NCI-H226 (cell line): ENCODE measurements around the gene IFT57.
"Not testable (repeated sequence)": the region's sequence is repeated elsewhere in the genome, so short reads cannot be mapped to it uniquely, and the experiment has no call there.

ENCODE experiments used
- DNase-seq: peaks from one replicate; pipeline ENCODE4 v3.0.0-alpha.2; 2015

IFT57 gene

GRCh38 chr3:108157273-108157672, 65.0 kb downstream of the IFT57 start:
- DNase-seq: peak; percentile 18

GRCh38 chr3:108156312-108156853, 65.8 kb downstream of the IFT57 start:
- DNase-seq: no peak

- not testable (repeated sequence) for DNase-seq
Observed at GRCh38 chr3:108155642-108156041, 66.6 kb downstream of the IFT57 start.

- DNase-seq: peak; percentile 95
Observed at GRCh38 chr3:108153451-108153981, 68.7 kb downstream of the IFT57 start.

GRCh38 chr3:108152274-108152673, 70.0 kb downstream of the IFT57 start:
- no peak for DNase-seq

GRCh38 chr3:108150200-108150599, 72.0 kb downstream of the IFT57 start:
- DNase-seq: no peak

DNA sequence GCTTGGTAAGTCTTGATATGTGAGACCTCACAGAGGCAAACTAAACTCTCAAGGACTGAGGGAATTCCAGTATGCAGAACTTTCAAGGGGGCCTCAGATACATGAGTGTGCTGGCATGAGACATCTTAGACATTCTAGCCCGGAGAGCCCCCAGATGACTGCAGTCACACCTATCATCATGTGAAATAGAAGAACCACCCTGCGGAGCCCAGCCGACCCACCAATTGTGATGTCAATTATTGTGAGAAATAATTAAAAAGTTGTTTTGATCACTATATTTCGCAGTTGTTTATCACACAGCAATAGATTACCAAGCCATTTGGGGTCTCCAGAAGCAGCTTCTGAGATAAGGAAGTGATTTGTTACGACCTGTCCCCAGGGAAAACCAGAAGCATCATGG, 76.1 kb downstream of the IFT57 start:
- no peak for DNase-seq

- DNase-seq: no peak
Observed at GRCh38 chr3:108145578-108145977, 76.6 kb downstream of the IFT57 start.

DNA sequence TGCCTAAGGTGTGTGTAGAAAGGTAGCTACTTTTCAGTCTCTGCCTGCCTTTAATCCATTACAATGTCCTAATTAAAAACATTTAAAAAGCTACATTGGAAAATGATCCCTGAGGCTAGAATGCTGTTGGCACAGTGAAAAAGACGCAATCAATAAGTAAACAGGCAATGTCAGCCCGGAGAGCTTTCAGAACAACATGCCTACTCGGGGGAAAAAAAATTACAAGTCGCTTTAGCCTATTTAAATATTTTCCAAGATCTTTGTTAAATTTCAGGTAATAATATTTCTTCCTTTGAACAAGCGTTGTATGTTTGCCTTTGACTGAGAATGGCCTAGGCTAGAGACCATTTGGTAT, 84.8 kb downstream of the IFT57 start:
- no peak for DNase-seq

- no peak for DNase-seq
Observed at GRCh38 chr3:108136561-108137459, 85.4 kb downstream of the IFT57 start.

GRCh38 chr3:108134555-108134880, 87.7 kb downstream of the IFT57 start:
- no peak for DNase-seq

DNA sequence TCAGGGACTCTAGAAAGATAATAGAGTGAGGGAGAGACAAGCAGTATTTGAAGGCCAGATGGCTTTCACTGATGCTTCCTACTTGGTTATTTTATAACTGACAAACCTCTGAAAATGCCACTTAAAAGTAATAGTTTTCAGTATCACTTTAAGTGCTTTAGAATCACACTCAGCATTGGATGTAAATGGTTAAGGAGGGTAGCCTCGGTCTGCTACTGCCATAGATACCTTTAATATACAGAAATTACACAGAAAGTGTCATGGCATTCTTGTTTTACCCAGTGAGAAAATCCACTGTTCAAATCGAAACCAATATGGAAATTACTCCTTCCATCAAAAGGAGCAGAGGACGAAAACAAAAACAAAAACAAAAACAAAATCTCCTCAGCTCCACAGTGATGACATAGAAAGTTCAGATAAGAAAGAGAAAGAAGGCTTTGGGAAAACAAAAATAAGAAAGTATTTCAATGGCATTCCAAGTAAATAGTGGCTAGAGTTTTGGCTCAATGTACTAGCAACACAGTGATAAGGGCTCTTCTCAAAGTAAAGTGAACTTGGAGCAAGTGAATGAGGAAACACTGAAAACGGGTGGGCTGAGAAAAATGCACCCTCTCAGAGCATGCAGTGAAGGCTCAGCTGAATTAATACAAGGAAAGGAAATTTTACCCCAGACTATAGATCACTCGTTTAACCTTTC, 88.2 kb downstream of the IFT57 start:
- no peak for DNase-seq

DNA sequence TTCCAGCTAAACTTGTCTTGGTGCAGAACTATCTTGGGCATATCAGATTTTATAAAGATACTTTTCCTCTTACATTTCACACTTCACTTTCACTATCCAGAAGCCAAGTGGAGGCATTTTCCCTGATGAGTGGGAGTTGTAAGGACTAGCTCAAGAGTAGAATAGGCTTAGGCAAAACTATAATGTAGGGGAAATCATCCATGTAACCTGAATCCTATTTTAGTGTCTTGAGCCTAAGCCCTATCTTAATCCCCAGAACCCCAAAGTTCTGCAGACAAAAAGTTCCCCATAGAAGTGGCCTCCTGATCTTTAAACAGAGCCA, 89.2 kb downstream of the IFT57 start:
- peak; percentile 54 for DNase-seq

DNA sequence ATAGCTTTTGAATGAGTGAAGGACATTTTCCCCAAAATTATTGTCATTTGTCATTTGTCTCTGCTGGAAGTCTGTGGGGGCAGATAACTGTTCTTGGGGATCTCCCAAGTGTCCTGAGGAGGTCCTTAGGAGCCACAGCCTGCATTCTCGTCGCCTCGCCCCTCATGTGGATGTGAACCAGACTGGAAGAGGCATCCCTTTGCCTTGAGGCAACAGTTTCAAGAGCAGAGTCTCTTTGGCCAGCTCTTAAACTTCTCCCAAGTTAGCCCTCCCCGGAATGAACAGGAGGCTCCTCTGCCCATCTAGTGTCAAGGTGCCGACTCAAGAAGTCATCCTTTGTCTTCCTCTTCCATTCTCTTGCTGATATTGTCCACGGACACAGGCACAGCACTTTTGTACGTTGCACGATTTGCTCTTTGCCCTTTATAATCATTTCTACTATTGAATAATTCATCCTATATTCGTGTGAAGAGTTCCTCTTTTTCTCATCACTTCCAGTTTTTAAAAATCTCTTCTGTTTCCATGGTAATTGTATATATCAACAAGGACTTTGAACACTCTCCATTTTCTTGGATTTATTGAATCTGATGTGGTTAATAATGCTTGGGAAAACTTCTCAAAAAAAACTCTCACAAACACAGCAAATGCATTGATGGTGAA, 90.6 kb downstream of the IFT57 start:
- no peak for DNase-seq

DNA sequence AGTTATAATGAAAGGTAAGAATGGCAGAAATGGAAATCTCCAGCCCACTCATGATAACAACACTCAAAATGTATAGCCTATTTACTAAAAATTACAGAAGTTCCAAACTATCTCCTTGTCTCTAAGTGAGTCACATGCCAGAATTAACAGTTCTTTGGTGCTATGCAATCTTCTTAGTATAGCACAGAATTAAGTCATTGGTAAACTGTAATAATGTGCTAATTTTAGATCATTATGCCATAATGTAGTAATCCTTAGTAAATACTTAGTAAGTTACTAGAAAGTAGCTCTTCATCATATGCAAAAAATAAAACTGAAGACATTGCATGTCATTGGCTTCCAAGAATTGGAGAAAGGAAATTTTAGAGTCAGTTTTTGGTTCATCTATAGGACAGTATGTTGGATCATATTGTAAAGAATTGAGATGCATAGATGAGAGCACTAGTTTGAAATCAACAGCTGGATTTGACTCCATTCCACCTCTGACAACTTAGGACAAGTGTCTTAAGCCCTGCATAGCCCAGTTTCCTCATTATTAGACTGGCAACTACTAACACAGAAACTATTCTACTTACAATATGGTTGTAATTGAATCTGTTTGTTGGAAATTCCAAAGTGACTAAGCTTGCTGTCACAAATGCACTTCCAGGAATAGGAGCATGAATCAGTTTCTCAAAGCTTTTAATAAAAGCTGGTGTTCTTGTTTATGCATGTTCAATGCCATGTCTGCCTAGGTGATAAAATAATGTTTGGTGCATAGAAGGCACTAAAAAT, 91.3 kb downstream of the IFT57 start:
- peak; percentile 56 for DNase-seq

GRCh38 chr3:108130236-108130635, 92.0 kb downstream of the IFT57 start:
- DNase-seq: no peak

DNA sequence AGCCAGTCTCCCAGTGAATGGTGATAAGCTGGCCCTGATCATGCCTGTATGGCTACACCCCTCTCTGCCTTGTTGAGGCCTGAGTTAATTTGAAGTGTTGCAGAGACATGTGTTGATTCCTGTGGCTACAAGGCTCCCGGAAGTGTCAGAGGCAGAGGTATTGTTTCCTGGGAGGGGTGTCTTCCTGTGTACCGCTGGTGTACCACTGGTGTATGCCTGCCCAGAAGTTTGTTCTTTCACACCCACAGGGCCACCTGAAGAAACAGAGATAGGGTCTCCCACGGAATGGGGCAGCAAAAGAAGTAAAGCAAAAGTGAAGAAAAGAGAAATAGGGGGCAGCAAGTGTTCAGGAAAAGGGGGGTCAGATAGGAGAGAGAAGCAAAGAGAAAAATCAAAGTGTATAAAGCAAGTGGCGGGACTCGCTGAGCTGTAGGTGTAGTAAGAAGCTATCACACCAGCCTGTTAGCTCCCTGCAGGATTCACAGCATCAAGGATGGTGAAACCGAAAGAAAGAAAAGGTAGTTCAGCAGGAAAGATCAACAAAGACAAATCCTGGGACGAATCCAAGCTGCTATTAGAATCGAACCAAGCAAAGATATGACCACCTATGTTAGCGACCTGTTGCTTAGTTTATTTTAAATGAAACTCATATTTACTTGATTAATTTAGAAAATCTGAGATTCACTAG, 94.8 kb downstream of the IFT57 start:
- no peak for DNase-seq

GRCh38 chr3:108126348-108126747, 95.9 kb downstream of the IFT57 start:
- no peak for DNase-seq

GRCh38 chr3:108125550-108126071, 96.6 kb downstream of the IFT57 start:
- no peak for DNase-seq

DNA sequence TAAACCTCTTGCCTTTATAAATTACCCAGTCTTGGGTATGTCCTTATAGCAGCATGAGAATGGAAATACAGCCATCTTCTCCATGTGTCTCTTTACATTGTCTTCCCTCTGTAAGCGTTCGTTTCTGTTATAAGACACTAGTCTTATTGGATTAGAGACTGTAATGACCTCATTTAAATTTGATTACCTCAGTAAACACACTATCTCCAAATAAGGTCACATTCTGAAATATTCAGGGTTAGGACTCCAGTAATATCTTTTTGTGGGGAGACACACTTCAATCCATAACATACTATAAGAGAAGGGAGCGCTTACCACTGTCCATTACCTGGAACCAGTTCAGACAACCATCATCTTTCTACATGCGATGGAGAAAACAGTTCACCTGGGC, 97.1 kb downstream of the IFT57 start:
- no peak for DNase-seq

DNA sequence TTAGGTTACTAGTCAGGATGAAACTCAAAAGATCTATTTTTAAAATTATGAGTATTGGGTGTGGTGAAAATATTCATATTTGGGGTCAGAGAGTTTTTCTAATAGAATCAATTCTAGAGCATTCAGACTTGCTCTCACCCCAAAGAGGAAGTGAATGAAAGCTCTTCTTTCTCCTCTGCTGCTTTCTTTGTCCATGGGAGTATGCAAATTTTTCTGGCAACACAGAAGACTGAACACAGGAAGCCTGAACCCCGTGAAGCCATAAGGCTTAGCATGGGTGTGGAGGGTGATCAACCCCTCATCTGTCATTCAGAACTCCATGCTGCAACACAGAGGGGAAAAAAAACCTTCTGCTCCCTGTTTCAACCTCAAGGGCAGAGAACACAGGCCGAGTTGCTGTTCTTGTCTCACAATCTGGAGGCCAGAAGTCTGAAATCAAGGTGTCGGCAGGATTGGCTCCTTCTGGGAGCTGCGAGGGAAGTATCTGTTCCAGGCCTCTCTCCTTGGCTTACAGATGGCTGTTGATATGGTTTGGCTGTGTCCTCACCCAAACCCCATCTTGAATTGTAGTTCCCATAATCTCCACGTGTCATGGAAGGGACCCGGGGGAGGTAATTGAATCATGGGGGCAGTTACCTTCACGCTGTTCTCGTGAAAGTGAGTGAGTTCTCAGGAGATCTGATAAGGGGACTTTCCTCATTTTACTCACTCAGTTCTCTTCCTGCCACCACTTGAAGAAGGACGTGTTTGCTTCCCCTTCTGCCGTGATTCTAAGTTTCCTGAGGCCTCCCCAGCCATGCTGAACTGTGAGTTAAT, 97.7 kb downstream of the IFT57 start:
- no peak for DNase-seq
